NCI-H82 (cell line): ENCODE results near the gene POLD2.
"Not testable (repeated sequence)": the region's sequence is repeated elsewhere in the genome, so short reads cannot be mapped to it uniquely, and the experiment has no call there.

Experiments
- DNase-seq: peaks from one replicate; lab custom pipeline; 2025; lab: John Stamatoyannopoulos, UW

The POLD2 gene

DNA sequence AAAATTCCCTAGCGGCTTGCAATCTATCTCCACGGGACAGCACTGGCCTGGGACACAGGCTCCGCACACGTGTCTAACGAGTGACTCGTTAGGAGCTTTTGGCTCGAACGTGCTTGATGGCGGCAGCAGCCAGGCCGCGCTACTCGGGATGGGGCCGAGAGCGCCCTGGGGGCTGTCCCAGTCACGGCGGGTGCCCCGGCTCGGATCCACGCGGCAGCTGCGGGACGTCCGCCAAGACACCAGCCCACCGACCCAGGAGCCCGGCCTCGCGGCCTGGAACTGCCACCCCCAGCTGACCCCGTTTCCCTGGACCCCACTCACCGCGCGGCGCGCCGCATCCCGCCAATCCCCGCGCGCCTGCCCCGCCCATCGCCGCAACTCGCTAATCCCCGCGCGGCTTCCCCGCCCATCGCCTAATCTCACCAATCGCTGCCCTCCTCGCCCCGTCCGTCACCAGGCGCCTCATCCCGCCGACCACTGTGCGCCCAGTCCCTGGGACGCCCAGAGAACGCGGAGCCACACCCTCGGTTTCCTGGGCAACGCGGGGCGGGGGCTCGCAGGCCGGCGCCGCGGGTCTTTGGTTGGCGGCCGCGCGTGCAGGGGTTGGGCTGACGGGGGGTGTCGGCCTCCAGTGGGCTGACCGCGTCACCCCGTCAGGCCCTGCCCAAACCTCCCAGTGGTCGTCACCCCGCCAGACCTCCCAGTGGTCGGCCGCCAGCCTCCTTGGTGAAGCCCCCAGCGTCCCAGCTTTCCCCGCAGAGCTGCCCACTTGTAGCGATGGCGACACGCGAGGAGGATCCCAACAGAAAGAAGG lies at the start of gene POLD2:
Gene POLD2, minus strand, starts transcription at position 359 of the 814 bp plus-strand sequence. CDS start 1,495 bp downstream, outside the sequence.
- peak; percentile 99 for DNase-seq

DNA sequence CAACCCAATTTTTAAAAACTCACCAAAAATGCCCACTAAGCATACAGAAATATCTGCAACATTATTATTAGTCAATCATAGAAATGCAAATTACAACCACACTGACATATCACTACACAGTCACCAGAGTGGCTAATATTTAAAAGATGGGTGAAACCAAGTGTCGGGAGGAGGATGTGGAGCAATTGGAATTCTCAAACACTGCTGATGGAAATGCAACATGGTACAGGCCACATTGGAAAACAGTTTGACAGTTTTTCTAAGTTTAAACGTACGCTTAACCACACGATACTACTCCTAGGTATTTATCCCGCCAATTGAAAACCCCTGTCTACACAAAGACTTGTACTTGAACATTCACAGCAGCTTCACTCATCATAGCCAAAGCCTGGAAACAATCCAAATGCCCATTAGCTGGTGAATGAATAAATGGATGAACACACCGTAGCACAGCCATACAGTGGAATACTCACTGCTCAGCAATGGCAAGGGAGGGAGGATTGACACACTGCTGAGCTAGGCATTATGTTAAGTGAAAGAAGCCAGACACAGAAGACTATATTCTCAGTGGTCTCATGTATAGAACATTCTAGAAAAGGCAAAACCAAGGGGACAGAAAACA lies 49.6 kb upstream of the POLD2 start:
- no peak for DNase-seq

DNA sequence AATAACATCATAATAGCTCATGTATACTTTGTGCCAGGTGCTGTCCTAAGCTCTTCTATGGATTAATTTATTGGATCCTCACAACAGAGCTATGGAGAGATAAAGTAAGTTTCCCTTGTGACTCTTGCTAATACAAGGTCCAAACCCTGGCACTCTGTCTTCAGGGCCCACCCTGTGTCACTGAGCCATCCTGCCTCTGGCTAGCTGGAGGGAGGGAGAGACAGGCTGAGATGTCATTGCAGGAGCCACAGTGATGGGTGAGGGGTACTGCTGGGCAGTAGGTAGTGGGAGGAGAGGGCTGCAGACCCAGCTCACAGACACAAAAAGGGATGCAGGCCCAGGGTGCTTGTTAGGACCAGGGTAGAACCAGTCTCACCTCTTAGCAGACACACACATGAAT lies 49.0 kb upstream of the POLD2 start:
- DNase-seq, result no peak

DNA sequence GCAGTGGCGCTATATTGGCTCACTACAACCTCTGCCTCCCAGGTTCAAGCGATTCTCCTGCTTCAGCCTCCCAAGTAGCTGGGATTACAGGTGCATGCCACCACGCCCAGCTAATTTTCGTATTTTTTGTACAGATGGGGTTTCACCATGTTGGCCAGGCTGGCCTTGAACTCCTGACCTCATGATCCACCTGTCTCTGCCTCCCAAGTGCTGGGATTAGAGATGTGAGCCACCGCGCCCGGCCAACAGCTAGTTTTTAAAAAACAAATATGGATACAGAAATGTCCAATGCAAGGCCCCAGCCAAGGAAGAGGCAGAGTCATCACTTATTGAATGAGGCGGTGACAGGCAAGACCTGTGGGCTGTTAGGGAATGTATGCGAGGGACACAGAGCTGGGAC lies 48.6 kb upstream of the POLD2 start:
- not testable (repeated sequence) for DNase-seq

DNA sequence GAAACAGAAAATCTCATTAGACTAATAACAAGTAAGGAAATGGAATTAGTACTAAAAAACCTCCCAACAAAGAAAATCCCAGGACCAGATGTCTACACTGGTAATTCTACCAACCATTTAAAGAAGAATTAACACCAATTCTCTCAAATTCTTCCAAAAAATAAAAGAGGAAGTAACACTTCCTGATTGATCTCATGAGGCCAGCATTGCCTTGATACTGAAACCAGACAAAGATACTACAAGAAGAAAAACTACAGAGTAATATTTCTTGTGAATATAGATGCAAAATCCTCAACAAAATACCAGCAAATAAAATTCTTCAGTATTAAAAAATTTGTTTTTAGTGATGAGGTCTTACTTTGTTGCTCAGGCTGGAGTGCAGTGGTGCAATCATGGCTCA lies 44.6 kb upstream of the POLD2 start:
- peak; percentile 44 for DNase-seq

DNA sequence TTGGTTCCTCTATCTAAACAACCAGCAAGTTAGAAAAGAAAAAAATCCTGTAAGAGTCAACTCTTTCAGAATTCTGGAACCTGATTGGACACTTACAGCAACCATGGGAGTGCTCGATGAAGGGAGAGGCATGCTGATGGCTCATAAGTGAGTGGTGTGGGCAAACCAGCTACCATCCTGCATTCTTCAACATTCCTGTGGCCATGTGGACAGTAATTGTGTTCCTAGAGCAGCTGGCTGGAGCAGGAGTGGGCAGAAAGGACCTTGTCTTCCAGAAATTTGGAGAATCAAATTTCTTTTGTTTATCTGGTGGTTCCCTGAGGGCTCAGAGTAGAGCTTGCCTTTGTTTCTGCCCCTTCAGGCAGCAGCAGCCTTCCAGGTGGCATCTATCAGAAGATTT lies 40.2 kb upstream of the POLD2 start:
- DNase-seq, result no peak

DNA sequence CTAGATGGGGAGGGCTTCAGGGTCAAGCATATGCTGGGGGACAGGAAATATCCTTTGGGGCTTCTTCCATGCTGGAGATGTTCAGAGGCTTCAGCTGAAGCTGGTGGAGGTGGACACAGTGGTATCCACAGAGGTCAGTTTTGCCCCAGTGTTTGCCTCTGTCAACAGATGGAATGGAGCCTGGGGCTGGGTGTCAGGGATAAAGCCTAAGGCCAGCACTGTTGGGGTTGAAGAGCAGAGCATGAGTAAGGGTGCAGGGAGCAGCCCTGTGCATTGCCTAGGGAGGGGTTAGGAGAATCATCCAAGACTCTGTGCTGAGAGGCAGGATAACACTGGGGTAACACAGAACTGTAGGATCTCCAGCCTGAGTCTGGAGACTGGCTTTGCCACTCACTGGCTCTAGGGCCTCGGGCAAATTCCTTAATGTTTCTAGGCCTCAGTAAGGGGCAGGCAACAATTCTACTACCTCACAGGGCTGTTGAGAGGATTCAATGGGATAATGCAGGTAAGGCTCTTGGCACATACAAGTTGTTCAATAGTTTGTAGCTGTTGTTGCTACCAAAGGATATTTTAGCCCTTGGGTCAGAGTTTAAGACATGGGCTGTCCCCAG lies 39.5 kb upstream of the POLD2 start:
- no peak for DNase-seq

DNA sequence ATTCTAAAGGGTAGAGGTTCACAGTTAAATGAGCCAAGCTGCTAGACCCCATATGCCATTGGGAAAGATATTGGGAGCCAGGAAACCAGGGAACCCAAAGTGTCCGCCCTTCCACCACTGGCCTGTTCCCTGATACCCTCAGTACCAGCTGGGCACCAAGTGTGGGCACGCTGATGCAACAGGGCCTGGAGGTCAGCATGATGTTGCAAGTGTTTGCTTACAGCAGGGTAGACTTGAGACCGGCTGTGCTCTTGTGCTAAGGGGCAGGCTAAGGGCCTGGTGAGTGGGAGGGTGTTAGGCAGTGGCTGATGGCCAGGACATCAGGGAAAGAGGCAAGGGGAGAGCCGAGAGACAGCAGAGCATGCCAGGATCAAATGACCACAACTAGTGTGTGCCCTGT lies 38.8 kb upstream of the POLD2 start:
- DNase-seq, result no peak

DNA sequence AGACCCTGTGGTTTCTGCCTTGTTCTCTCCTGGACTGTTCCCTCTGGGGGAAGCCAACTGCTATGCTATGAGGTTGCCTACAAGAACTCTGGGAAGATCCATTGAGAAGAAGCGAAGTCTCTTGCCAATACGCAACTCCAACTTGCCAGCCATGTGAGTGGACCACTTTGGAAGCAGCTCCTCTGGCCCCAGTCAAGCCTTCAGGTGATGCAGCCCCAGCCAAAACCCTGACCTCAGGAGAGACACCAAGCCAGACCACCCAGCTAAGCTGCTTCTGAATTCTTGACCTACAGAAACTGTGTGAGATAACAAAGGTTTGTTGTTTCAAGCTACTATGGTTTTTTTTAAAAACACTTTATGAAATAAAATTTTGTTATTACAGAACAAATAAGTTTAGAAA lies 38.0 kb upstream of the POLD2 start:
- no peak for DNase-seq

DNA sequence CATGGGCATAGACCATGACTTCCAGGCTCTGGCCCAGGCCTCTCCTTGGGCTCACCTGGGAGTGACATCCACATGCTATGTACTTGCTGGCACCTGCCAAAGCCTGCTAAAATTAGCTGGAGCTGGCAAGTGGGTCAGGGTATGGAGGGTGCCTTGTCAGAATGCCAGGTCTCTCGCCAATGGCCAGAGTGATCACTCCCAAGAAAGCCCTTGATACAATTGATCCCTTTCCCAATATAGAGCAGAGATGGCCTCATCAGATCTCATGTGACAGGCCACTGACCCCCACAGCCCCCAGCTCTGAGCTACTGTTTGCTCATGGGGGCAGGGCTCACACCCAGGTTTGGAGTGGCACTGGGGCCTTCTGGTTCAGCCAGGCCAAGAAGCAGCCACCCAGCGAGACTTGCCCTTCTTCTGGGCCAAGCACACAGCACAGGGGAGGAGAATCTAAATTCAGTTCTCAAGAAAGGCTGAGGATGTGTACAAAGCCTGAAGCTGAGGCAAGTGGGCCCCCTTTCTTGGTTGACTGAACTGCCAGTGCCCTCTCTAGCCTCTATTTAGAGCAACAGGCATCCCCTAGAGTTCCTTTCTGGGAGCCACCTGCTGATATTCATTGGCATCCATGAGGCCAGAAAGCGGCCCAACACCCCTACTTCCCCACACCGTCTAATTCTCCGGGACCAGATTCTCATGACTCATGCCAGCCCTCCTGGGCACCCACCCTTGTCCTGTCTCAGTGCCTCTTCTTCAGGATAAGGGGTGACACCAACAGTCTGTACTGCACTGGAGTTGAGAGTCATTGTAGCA lies 36.7 kb upstream of the POLD2 start:
- DNase-seq, result no peak

DNA sequence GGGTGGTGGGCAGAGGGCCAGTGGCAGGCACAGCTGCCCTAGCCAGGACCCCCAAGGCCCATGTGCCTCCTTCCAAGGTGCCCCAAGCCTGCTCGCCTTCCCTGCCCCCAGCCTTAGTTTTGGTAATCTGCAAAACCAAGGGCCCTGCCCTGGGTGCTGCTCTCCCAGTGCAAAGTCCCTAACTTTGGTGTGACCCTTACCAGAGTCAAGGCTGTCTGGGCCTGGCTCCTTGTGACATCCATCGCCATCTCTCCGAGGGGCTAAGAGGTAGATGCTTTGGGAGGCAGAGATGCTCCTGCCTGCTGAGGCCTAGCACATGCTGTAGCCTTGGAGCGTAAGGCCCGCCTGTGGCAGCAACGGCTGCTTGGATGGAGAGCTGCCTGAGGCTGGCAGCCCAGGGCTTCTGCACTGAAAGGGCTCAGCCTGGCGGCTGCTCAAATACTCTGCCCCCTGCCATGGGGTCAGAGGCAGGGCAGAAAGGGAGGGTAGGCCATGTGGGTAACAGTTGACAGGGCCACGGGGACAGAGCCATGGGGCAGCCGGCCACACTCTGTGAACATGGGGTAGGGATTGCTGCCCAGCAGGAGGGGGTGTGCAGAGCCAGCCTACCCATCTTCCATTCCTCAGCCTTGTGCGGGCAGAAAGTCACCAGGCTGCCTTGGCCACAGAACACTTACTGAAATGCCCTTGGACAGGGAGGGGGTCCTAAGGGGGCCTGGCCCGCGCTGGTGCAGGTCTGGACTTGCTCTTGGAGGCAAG lies 35.7 kb upstream of the POLD2 start:
- DNase-seq, result no peak

DNA sequence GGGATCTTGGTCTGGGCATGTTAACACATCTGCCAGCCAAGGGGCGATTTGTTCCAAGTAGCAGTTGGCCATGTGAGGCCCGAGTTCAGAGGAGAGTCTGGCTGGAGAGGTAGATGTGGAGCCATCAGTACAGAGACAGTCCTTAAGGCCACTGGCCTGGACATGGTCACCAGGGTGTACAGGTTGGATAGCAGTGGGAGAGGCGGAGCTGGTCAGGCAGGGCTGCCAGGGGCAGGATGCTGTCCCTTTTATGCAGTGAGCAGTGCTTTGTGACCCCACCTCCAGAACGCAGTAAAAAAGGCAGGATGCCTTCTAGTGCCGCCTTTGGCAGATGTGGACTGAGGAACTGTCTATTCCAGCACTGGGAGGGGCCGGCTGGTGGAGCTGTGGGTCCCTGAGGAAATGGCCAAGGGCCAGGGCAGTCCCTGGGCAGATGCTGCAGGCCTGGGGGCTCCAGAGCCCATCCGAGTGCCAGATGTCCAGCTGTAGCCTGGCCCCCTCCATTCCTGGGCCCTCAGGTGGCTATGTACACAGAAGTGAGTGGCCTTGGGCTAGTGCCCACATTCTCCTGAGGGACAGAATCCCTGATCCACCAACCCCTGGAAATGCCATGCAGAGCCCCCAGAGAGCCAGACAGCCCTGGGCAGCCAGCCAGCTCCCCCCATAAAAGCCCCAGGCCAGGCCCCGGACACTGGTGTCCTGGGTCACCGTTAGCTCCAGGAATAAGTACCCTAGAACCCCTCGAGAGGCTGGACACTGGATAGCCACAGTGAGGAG lies 34.9 kb upstream of the POLD2 start:
- no peak for DNase-seq

DNA sequence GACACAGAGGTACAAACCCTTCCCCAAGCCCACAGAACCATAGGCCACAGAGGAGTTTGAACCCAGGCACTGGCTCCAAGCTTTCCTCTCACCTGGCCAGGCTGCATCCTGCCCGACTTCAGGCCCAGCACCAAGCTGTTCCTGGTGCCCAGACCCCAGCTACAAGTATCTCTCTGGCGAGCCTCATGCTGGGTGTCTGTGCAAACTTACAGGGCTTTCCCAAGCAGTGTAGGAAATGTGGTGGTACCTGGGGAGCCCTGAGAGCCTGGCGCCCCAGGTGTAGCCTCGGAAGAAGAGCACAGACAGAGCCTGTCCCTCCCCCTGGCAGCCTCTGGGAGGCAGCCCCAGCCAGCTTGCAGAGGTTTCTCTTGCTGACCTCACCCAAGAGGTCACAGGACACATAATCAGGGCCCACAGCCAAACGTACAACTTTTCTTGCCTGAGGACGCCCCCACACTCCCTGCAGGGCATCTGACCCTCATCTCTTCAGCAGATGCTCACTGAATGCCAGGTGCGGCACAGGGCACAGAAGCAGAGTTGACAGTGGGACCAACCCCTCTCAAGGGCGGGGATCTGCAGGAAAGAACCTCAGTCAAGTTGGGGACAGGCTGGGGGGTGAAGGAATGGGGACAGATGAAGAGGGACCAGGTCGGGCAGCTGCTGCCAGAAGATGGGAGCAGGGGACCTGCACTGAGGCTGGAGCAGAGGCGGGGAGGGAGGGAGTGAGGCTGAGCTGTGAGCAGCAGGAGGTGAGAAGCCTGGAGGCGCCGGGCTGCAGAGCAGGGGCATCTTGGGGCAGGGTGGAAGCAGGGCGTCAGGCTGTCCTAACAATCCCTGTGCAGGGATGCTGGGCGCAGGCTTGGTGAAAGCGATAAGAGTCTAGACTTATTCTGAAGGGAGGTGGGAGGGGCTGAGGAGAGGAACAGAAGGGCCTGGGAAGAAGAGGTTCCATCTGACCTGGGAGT lies 34.0 kb upstream of the POLD2 start:
- peak; percentile 28 for DNase-seq

DNA sequence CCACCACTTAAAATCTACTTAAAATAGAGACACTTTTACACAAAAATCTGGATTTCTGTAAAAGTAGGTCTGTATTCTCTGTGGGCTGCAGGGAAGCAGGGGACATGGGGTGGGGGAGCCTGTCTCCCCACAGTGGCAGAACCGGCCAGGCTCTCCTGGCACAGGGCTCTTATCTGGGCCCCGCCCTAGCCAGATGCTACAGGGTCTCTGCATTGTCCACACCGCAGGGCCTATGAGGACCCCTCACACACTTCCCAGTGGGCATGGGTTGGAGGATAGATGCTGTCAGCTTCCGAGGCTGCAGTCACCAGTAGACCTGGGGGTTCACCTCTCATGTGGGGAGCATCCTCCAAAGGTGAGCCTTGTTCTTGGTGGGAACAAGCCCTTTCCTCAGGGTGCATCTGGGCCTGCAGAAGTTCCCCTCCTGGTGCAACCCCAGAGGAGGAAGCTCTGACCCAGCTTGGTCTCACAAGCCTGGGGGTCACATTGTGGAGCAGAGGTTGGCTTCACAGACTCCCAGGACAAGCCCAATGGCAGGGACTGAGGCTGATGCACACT lies 33.2 kb upstream of the POLD2 start:
- DNase-seq, result no peak

DNA sequence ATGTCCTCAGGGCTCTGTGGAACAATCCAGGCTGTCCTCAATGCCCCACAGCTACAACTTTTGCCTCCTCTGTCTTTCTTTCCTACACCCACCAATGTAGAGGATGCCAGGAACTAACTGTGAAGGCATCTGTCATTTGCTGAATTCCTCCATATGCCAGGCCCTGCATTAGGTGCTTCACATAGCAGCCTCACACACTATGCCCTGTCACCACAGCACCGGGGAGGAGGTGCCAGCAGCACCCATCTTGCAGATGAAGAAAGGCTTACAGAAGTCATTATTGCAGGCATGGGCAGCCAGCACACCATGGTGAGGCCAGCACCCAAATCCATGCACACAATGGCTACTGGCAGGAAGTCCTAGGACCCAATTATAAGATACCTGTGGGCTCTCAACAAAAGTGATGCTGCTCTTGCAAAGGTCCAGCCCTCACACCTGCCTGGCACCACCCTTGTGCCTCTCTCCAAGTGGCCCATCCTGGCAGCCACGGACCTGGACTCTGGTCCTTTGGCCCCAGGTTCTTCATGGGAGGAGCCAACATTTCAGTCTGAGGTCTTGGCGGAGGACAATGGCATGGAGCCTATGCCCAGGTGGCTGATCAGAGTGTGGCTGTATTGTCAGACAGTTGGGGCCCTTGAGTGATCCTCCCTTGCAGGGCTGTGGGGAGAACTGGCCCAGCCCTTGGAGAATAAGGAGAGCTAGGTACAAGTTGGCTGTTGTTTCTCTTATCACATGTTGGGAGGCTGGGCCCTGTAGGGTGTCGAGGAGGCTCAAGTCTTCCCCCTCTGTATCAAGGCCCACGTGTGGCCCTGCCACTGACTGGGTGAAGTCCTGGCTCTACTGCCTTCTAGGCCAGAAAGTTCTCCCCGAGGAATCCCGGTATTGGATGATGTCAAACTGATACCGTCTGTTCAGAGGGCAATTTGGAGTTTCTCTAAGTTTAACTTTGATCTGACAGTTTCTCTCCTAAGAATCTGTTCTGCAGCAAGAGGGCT lies 32.1 kb upstream of the POLD2 start:
- DNase-seq, result no peak

DNA sequence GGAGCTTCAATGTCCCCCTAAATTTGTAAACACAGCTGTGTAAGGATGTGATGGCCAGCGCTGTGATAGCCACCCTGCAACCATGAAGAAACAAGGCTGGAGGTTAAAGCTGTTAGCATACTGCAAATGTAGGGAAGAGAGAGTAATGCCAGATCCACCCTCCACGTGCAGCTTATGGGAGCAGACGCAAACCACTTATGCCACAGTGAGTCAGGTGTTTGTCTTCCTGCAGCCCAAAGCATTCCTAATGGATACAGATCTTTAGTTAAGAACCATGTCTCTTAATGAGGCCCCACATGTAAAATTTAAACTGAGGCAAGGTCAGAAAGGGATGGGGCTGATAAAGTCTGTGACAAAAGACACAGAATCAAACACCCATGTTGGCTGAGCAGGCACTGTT lies 31.4 kb upstream of the POLD2 start:
- DNase-seq, result no peak

DNA sequence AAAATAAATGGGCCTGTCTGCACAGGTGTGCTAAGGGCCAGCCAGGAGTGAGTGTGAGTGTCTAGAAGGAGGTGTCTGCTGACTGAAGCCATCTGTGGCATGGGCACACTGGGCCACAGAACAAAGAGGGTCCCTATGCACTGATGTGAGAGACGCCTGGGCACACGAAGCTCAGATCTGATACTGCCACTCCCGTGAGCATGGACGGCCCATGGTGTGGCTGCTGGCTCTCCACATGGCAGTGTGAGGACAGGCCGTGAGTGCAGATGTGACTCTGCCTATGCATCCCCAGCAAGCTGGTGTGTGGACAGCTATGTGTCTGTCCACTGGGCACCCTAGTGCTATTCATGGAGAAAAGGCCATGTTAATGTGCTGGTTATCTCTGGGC lies 30.6 kb upstream of the POLD2 start:
- DNase-seq, result no peak
